H1 (cell line): ENCODE measurements around the gene FA2H. TPM values are rescaled to one million over a fixed set of nuclear protein-coding genes. Genes with fewer than 3 reads are reported as not detected.

Experiments
- EP300 ChIP-seq, 2 experiments: IDR thresholded peaks; 1 replicate in 1 of 2; 2 replicates in 1 of 2; pipeline ENCODE4 v1.6.1; 2011 to 2012; ENCODE audit warnings: low read depth in 2 of 2, low read length in 2 of 2, mild to moderate bottlenecking in 2 of 2, borderline replicate concordance in 1 of 2, inconsistent platforms in 1 of 2, moderate library complexity in 1 of 2
- JUN ChIP-seq: IDR thresholded peaks from 2 replicates; pipeline ENCODE4 v1.6.1; 2011; ENCODE audit warnings: low read depth, mild to moderate bottlenecking, improper control_type of control experiment, low read length
- ZNF274 ChIP-seq: IDR thresholded peaks from 2 replicates; pipeline ENCODE4 v1.7.0; 2012; ENCODE audit warnings: low read length, borderline replicate concordance; ENCODE audit errors: extremely low read depth
- polyA plus RNA-seq, 7 experiments: library from polyadenylated mRNA; depleted of rRNA in 3 of 7; stranded (reverse) in 5 of 7; unstranded in 2 of 7; fragments of >200 nt in 5 of 7; fragments of 200-250 nt in 2 of 7; gene quantifications; 1 replicate in 5 of 7; 2 replicates in 1 of 7; 4 replicates in 1 of 7; pipeline versions ENCODE4 v1.2.1 to v1.2.3, GENCODE V29; 2011 to 2013; ENCODE audit warnings: missing spikeins in 2 of 7, mixed read lengths in 2 of 7
- total RNA-seq: library from RNA; stranded (reverse); fragmentation: NEBNext Ultra II Directional; extraction: Animal tissue kit (Norgen Biotek cat#: 25700); gene quantifications from 2 replicates; pipeline ENCODE4 v1.2.1, GENCODE V29; 2021

Gene FA2H
- total and polyA plus RNA-seq, 2 of the 8 experiments (the other 6 are each of a cell fraction or from before 2014, with no cell fraction given), result 2.1 to 2.5 TPM

DNA sequence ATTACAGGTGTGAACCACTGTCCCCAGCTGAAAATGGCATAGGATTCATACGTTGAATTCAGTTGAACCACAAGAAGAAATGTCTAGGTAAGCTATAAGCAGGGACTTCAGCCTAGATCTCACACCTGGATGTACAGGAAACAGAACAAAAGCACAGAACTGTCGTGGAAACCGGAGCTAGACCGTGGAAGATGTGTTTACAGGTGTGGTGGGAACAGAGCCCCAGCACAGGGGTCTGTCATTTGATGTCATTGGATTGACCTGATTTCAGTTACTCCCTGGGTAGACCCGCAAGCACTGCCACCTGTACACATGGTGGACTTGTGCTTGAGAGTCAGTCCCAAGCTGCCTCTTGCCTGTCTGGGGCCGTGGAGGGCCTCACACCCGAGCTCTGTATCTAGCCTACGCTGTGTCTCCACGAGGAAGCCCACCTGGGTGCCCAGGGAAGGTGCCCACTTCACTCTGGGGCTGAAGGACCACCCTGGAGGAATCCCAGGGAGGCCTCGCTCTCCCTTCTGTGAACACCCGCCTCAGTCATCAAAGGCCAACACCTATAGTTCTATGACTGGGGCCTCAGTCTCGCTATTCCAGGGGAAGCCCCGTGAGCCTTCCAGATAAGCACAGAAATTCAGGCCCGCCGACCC lies 41.8 kb downstream of the FA2H start (continued):
- TF ChIP-seq JUN (no peak), ZNF274 (no peak), EP300 (IDR thresholded peaks at IDR 0.05; ENCODE audit: borderline replicate concordance in 1 of 2, low read depth in 2 of 2, low read length in 2 of 2) (no peak)
